ENCODE measurements around the gene CDC34.

- TF ChIP-seq CTCF (IDR thresholded peaks at IDR 0.05): no peak
- no peak; the same call in 1 of the 2 replicates for TF ChIP-seq POLR2AphosphoS5 (IDR thresholded peaks at IDR 0.05; ENCODE audit: low read depth, low read length)
- TF ChIP-seq REST (IDR thresholded peaks at IDR 0.05; ENCODE audit: insufficient read depth in 1 of 2, low read depth in 2 of 2, low read length in 1 of 2): no peak
- TF ChIP-seq SIN3A (IDR thresholded peaks at IDR 0.05; ENCODE audit: borderline replicate concordance, insufficient read depth, low read depth, low read length): no peak
Measured at GRCh38 chr19:585551-586110, 54.1 kb downstream of the CDC34 start.
